ENCODE measurements around the gene KCNB1. TPM values are rescaled to one million over a fixed set of nuclear protein-coding genes. Genes with fewer than 3 reads are reported as not detected.

KCNB1 gene
- total and polyA plus RNA-seq, 8 donors = 0.12 to 21.0 (median 2.3) TPM; not detected in 1

GRCh38 chr20:49497398-49497669, 14.9 kb upstream of the KCNB1 start:
- Histone ChIP-seq H3K4me1 (no peaks in the 10 kb centered on the region), H3K4me3 (no peak overlapping the region), H3K27ac (no peak overlapping the region), H3K27me3 (peaks cover 0 to 9% (median 0%) of the 10 kb centered on the region in 3 donors), H3K36me3 (no peaks in the 10 kb centered on the region), H3K9me3 (peaks cover 0 to 4% (median 0%) of the 10 kb centered on the region in 4 donors)
- DNase-seq = no peak
- WGBS, 5 donors = 36 to 58% (median 50%) methylated on average over 1 of the region's 1 CpG
- intact Hi-C loops (cut with DNase I; ENCODE audit: low total_unique reads) = no loop called here
- no peak for TF ChIP-seq POLR2A (IDR thresholded peaks at IDR 0.05)
- no peak for TF ChIP-seq EP300 (IDR thresholded peaks at IDR 0.05)
- no peak for TF ChIP-seq CTCF (IDR thresholded peaks at IDR 0.05)
- no peak for TF ChIP-seq POLR2AphosphoS5 (IDR thresholded peaks at IDR 0.05)

- intact Hi-C loops (cut with DNase I; ENCODE audit: low total_unique reads) = no loop called here
- WGBS, 5 donors = 53 to 70% (median 66%) methylated on average over 5 of the region's 5 CpGs
- Histone ChIP-seq H3K36me3 (no peaks in the 10 kb centered on the region), H3K4me1 (no peaks in the 10 kb centered on the region), H3K27me3 (peaks cover 0 to 9% (median 0%) of the 10 kb centered on the region in 3 donors), H3K9me3 (peaks cover 0 to under 1% (median 0%) of the 10 kb centered on the region in 4 donors), H3K27ac (no peak overlapping the region), H3K4me3 (no peak overlapping the region)
- TF ChIP-seq POLR2A (IDR thresholded peaks at IDR 0.05) (no peak), EP300 (IDR thresholded peaks at IDR 0.05) (no peak), CTCF (IDR thresholded peaks at IDR 0.05) (no peak), POLR2AphosphoS5 (IDR thresholded peaks at IDR 0.05) (no peak)
- no peak for DNase-seq
Observed at GRCh38 chr20:49496553-49497397, 14.3 kb upstream of the KCNB1 start.

GRCh38 chr20:49496043-49496442, 13.6 kb upstream of the KCNB1 start:
- Histone ChIP-seq H3K4me3 (no peak overlapping the region), H3K4me1 (no peaks in the 10 kb centered on the region), H3K27me3 (peaks cover 0 to 9% (median 0%) of the 10 kb centered on the region in 3 donors), H3K27ac (no peak overlapping the region), H3K36me3 (no peaks in the 10 kb centered on the region), H3K9me3 (no peaks in the 10 kb centered on the region)
- TF ChIP-seq EP300 (IDR thresholded peaks at IDR 0.05) (no peak), CTCF (IDR thresholded peaks at IDR 0.05) (no peak), POLR2A (IDR thresholded peaks at IDR 0.05) (no peak)
- no peak for DNase-seq
- intact Hi-C loops (cut with DNase I; ENCODE audit: low total_unique reads) = no loop called here
- 76 to 87% (median 82%) methylated on average over 4 of the region's 4 CpGs for WGBS, 5 donors

- intact Hi-C loops (cut with DNase I; ENCODE audit: low total_unique reads) = no loop called here
- TF ChIP-seq EP300 (IDR thresholded peaks at IDR 0.05) = no peak
- no peak for TF ChIP-seq CTCF (IDR thresholded peaks at IDR 0.05)
- TF ChIP-seq POLR2AphosphoS5 (IDR thresholded peaks at IDR 0.05) = no peak
- TF ChIP-seq POLR2A (IDR thresholded peaks at IDR 0.05) = no peak
- Histone ChIP-seq H3K36me3 (no peaks in the 10 kb centered on the region), H3K9me3 (no peaks in the 10 kb centered on the region), H3K4me3 (no peak overlapping the region), H3K27ac (no peak overlapping the region), H3K4me1 (no peaks in the 10 kb centered on the region), H3K27me3 (peaks cover 0 to 30% (median 14%) of the 10 kb centered on the region in 3 donors)
- 35 to 81% (median 50%) methylated on average over 1 of the region's 1 CpG for WGBS, 5 donors
- DNase-seq = no peak
Observed at GRCh38 chr20:49490689-49491088, 8.2 kb upstream of the KCNB1 start.

Data from stomach (tissue), 9 donors.